A673 (cell line): ENCODE measurements around the gene TPM2. TPM values are rescaled to one million over a fixed set of nuclear protein-coding genes. Genes with fewer than 3 reads are reported as not detected.

Source experiments
- BruUV-seq: library from RNA; stranded (reverse); fragments of 400-500 nt; replicated peaks from 2 replicates; lab custom pipeline; 2021; lab: Mats Ljungman, UMichigan
- CTCF ChIA-PET: fragments of 300-600 bp; sonication (Branson Sonifier 250); formaldehyde crosslinking; loops from one replicate; lab custom pipeline; 2022; ENCODE audit warnings: antibody characterized with exemption; lab: Charles Lee
- POLR2A ChIA-PET: fragments of 300-600 bp; sonication (Branson Sonifier 250); formaldehyde crosslinking; loops from one replicate; lab custom pipeline; 2022; ENCODE audit warnings: antibody characterized with exemption; ENCODE audit not compliant: low non-redundant PET; lab: Charles Lee
- DNase-seq: peaks from one replicate; pipeline ENCODE4 v3.0.0-alpha.2; 2015; ENCODE audit warnings: low spot score
- H3K27ac ChIP-seq: fragments of 200-600 bp; sonication (generic); 2 replicates; pipeline ENCODE4 v1.5.1; 2016; ENCODE audit warnings: mixed run types, low read depth, mild to moderate bottlenecking, mixed read lengths, antibody characterized with exemption, low read length; ENCODE audit not compliant: poor library complexity, severe bottlenecking
- H3K27me3 ChIP-seq: fragments of 200-600 bp; sonication (generic); replicated peaks from 2 replicates; pipeline ENCODE4 v1.6.1; 2017; ENCODE audit warnings: mixed run types, low read depth, mild to moderate bottlenecking, mixed read lengths, antibody characterized with exemption, low read length; ENCODE audit not compliant: insufficient read depth, poor library complexity
- H3K36me3 ChIP-seq: fragments of 200-600 bp; sonication (generic); 2 replicates; pipeline ENCODE4 v1.6.1; 2016; ENCODE audit warnings: mixed run types, mild to moderate bottlenecking, mixed read lengths, antibody characterized with exemption, low read length; ENCODE audit not compliant: insufficient read depth, poor library complexity, severe bottlenecking
- H3K4me1 ChIP-seq: fragments of 200-600 bp; sonication (generic); 2 replicates; pipeline ENCODE4 v1.6.1; 2017; ENCODE audit warnings: mixed run types, mild to moderate bottlenecking, mixed read lengths, antibody characterized with exemption, low read length; ENCODE audit not compliant: insufficient read depth, poor library complexity, severe bottlenecking
- H3K4me3 ChIP-seq: fragments of 200-600 bp; sonication (generic); 2 replicates; pipeline ENCODE4 v1.5.1; 2016; ENCODE audit warnings: low read depth, mixed run types, mild to moderate bottlenecking, mixed read lengths, low read length; ENCODE audit not compliant: poor library complexity, severe bottlenecking
- H3K9me3 ChIP-seq: fragments of 200-600 bp; sonication (generic); 2 replicates; pipeline ENCODE4 v1.6.1; 2016; ENCODE audit warnings: mixed run types, low read depth, mild to moderate bottlenecking, mixed read lengths, antibody characterized with exemption, low read length; ENCODE audit not compliant: poor library complexity, severe bottlenecking
- CTCF ChIP-seq: fragments of 300-800, 200-600 bp; sonication (generic); conservative IDR thresholded peaks from 2 replicates; pipeline ENCODE4 v1.5.1; 2017; ENCODE audit warnings: low read depth, mild to moderate bottlenecking, antibody characterized with exemption, low read length, moderate library complexity, mixed read lengths
- EZH2 ChIP-seq: fragments of 200-600 bp; sonication (generic); IDR thresholded peaks from 2 replicates; pipeline ENCODE4 v1.6.1; 2017; ENCODE audit warnings: borderline replicate concordance, low read depth, mild to moderate bottlenecking, mixed read lengths, antibody characterized with exemption, low read length; ENCODE audit not compliant: poor library complexity, severe bottlenecking
- intact Hi-C: fragments of 100-400 bp; cut with micrococcal nuclease; formaldehyde crosslinking; loops from one replicate; pipeline ENCODE4 v1.10.0; 2022; ENCODE audit not compliant: unreplicated experiment
- microRNA-seq: library from miRNA; unstranded; fragments of <30 nt; microRNA quantifications from one replicate; pipeline ENCODE4 v1.2.0, GENCODE V29; 2021
- total RNA-seq: library from RNA; stranded (reverse); gene quantifications from 2 replicates; pipeline ENCODE4 v1.2.3, GENCODE V29; 2021

The TPM2 gene
- total RNA-seq, 1 experiment from 2014 or later, result 44.3 TPM

- intact Hi-C loops, result no loop called here
- no peaks in the 10 kb centered on the region for H3K4me1 ChIP-seq
- no peak for TF ChIP-seq EZH2
- no peak for TF ChIP-seq CTCF
- no TSS peak for BruUV-seq
- no peak overlapping the region for H3K4me3 ChIP-seq
- ChIA-PET CTCF (interaction anchor here (0.7 kb wide), 1 partner anchor 51 kb away, joined by 5 read pairs; no protein-coding TSS in a partner anchor), POLR2A (no interaction called here)
- no peak overlapping the region for H3K27ac ChIP-seq
- H3K27me3 ChIP-seq, result no peaks in the 10 kb centered on the region
- H3K9me3 ChIP-seq, result no peaks in the 10 kb centered on the region
- DNase-seq, result no peak
- no peaks in the 10 kb centered on the region for H3K36me3 ChIP-seq
Measured at GRCh38 chr9:35636135-35636876, 53.4 kb downstream of the TPM2 start.

DNA sequence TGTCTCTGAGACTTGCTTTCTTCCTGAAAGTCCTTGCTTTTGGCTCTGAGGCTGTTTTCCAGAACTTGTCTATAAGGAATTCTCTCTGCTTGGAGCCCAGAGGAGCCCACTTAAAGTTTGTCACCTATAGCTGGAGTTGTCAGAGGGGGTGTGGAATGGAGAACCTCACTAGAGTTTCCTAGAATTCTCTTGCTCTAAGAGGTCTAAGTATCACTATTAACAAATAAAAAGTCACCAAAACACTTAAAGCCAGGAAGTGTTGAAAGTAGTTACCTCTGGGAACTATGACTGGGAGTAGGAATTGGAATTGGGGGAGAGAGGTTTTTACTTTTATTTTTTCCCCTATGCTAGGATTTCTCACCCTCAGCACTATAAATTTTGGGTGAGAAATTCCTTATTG, 54.0 kb downstream of the TPM2 start:
- no peak for DNase-seq
- ChIA-PET CTCF (interaction anchor here (0.7 kb wide), 1 partner anchor 50 kb away, joined by 5 read pairs; no protein-coding TSS in a partner anchor), POLR2A (no interaction called here)
- no peaks in the 10 kb centered on the region for H3K9me3 ChIP-seq
- BruUV-seq, result no TSS peak
- TF ChIP-seq EZH2 (no peak), CTCF (no peak)
- no peaks in the 10 kb centered on the region for H3K4me1 ChIP-seq
- H3K36me3 ChIP-seq, result no peaks in the 10 kb centered on the region
- no peak overlapping the region for H3K27ac ChIP-seq
- no peaks in the 10 kb centered on the region for H3K27me3 ChIP-seq
- intact Hi-C loops, result no loop called here
- no peak overlapping the region for H3K4me3 ChIP-seq

Small RNA genes lying within 50 kb of the gene (microRNA-seq; reads per million reads assigned to microRNA genes)
- 1.3 reads per million for gene MIR6852
- gene MIR6853, result not detected

Other genes starting within 250 kb of the TPM2 start
- 19.4 and 22.2 TPM in 2 replicates for gene RUSC2, start 199.8 kb downstream of the TPM2 start, total RNA-seq
- gene TESK1, start 84.7 kb downstream of the TPM2 start, total RNA-seq, result 31.8 and 31.9 TPM in 2 replicates
- gene CD72, start 71.5 kb downstream of the TPM2 start, total RNA-seq, result not detected in 2 replicates
- not detected in 2 replicates for gene SIT1, start 39.0 kb downstream of the TPM2 start, total RNA-seq
- 13,531 and 14,573 TPM in 2 replicates for gene RMRP, start 31.9 kb downstream of the TPM2 start, total RNA-seq
- gene CCDC107, start 31.6 kb downstream of the TPM2 start, total RNA-seq, result 12.9 and 16.4 TPM in 2 replicates
- 25.0 and 27.7 TPM in 2 replicates for gene ARHGEF39, start 24.7 kb downstream of the TPM2 start, total RNA-seq
- 0.32 and 1.4 TPM in 2 replicates for gene CA9, start 16.0 kb downstream of the TPM2 start, total RNA-seq
- 173 and 178 TPM in 2 replicates for gene TLN1, start 42.3 kb upstream of the TPM2 start, total RNA-seq
- gene CREB3, start 42.7 kb upstream of the TPM2 start, total RNA-seq, result 27.6 and 29.1 TPM in 2 replicates
- 67.6 and 70.5 TPM in 2 replicates for gene GBA2, start 59.3 kb upstream of the TPM2 start, total RNA-seq
- 21.9 and 26.3 TPM in 2 replicates for gene RGP1, start 59.4 kb upstream of the TPM2 start, total RNA-seq
- gene MSMP, start 64.4 kb upstream of the TPM2 start, total RNA-seq, result not detected in 2 replicates
- gene NPR2, start 101.7 kb upstream of the TPM2 start, total RNA-seq, result 4.7 and 9.1 TPM in 2 replicates
- 1.1 and 1.4 TPM in 2 replicates for gene SPAG8, start 122.3 kb upstream of the TPM2 start, total RNA-seq
- gene HINT2, start 125.1 kb upstream of the TPM2 start, total RNA-seq, result 51.5 and 68.9 TPM in 2 replicates
- gene FAM221B, start 138.8 kb upstream of the TPM2 start, total RNA-seq, result not detected in 2 replicates
- 6.9 and 10.9 TPM in 2 replicates for gene TMEM8B, start 139.3 kb upstream of the TPM2 start, total RNA-seq
- not detected in 2 replicates for gene OR13J1, start 180.5 kb upstream of the TPM2 start, total RNA-seq
- gene HRCT1, start 216.3 kb upstream of the TPM2 start, total RNA-seq, result 0.33 TPM in 1 of 2 replicates, not detected in the other
- gene SPAAR, start 219.6 kb upstream of the TPM2 start, total RNA-seq, result 0.37 TPM in 1 of 2 replicates, not detected in the other